Measurements from ENCODE around the gene NPL.

DNA sequence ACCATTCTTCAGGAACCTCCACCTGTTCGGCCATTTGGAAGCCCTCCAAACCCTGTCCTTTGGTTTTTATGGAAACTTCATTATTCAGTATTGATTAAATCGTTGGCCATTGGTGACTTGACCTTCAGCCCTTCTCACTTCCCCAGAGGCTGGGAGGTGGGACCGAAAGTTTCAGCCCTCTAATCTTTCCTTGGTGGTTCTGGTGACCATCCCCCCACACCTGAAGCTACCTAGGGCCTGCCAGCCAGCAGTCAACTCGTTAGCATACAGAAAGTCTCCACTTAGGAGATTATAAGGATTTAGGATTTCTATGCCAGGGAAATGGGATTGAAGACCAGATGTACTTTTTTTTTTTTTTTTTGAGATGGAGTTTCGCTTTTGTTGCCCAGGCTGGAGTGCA is 56.3 kb downstream of the NPL start:
- TF ChIP-seq EZH2 (IDR thresholded peaks at IDR 0.05; ENCODE audit: borderline replicate concordance, low read depth, low read length, poor library complexity, severe bottlenecking) = no peak
- TF ChIP-seq, protein P1, sequence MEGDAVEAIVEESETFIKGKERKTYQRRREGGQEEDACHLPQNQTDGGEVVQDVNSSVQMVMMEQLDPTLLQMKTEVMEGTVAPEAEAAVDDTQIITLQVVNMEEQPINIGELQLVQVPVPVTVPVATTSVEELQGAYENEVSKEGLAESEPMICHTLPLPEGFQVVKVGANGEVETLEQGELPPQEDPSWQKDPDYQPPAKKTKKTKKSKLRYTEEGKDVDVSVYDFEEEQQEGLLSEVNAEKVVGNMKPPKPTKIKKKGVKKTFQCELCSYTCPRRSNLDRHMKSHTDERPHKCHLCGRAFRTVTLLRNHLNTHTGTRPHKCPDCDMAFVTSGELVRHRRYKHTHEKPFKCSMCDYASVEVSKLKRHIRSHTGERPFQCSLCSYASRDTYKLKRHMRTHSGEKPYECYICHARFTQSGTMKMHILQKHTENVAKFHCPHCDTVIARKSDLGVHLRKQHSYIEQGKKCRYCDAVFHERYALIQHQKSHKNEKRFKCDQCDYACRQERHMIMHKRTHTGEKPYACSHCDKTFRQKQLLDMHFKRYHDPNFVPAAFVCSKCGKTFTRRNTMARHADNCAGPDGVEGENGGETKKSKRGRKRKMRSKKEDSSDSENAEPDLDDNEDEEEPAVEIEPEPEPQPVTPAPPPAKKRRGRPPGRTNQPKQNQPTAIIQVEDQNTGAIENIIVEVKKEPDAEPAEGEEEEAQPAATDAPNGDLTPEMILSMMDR (conservative IDR thresholded peaks at IDR 0.05; ENCODE audit: low read depth, low read length) = no peak
